Upper lobe of right lung (tissue), 1 donor: ENCODE results near the gene ADCY1. TPM values are rescaled to one million over a fixed set of nuclear protein-coding genes. Genes with fewer than 3 reads are reported as not detected.

Experiments
- ATAC-seq: fragments of 200-7000 bp; cut with Tn5 transposase; one replicate; pipeline ENCODE4 v1.9.1; 2020; ENCODE audit warnings: mild to moderate bottlenecking, moderate library complexity
- DNase-seq: peaks from one replicate; pipeline ENCODE4 v3.0.0-alpha.2; 2020
- H3K27ac ChIP-seq: fragments of 200-600 bp; one replicate; pipeline ENCODE4 v1.8.0; 2022
- H3K27me3 ChIP-seq: fragments of 200-600 bp; one replicate; pipeline ENCODE4 v1.8.0; 2022; ENCODE audit warnings: mild to moderate bottlenecking
- H3K36me3 ChIP-seq: fragments of 200-600 bp; one replicate; pipeline ENCODE4 v1.8.0; 2022
- H3K4me1 ChIP-seq: fragments of 200-600 bp; one replicate; pipeline ENCODE4 v1.8.0; 2022
- H3K4me3 ChIP-seq: fragments of 200-600 bp; one replicate; pipeline ENCODE4 v1.8.0; 2022; ENCODE audit warnings: mild to moderate bottlenecking
- H3K9me3 ChIP-seq: fragments of 200-600 bp; one replicate; pipeline ENCODE4 v1.8.0; 2022
- CTCF ChIP-seq: fragments of 200-600 bp; IDR thresholded peaks from one replicate; pipeline ENCODE4 v1.8.0; 2022; ENCODE audit warnings: antibody characterized with exemption
- intact Hi-C: fragments of 100-400 bp; cut with DNase I; formaldehyde crosslinking; loops from one replicate; pipeline ENCODE4 v1.11.0; 2022
- total RNA-seq: library from RNA; stranded (reverse); fragmentation: NEBNext Ultra II Directional; extraction: Animal tissue kit (Norgen Biotek cat#: 25700); gene quantifications from one replicate; pipeline ENCODE4 v1.2.1, GENCODE V29; 2021
- donor health status: DM: no; HTN: yes; CAD: no; lungs with severe emphysema.

ADCY1 gene
- total RNA-seq, 1 donor from 2014 or later: 3.9 TPM

- ATAC-seq: no peak
- Histone ChIP-seq H3K4me3 (no peak overlapping the region), H3K9me3 (no peaks in the 10 kb centered on the region), H3K27me3 (peaks cover 31% of the 10 kb centered on the region), H3K4me1 (peaks cover 8% of the 10 kb centered on the region), H3K27ac (no peak overlapping the region), H3K36me3 (no peaks in the 10 kb centered on the region)
- intact Hi-C loops: no loop called here
- DNase-seq: no peak
- no peak for TF ChIP-seq CTCF
Observed at GRCh38 chr7:45579391-45579801, 5.2 kb downstream of the ADCY1 start.

GRCh38 chr7:45580053-45580872, 6.1 kb downstream of the ADCY1 start:
- no peak for ATAC-seq
- Histone ChIP-seq H3K27ac (no peak overlapping the region), H3K4me1 (peaks cover 3% of the 10 kb centered on the region), H3K9me3 (no peaks in the 10 kb centered on the region), H3K27me3 (peaks cover 25% of the 10 kb centered on the region), H3K4me3 (no peak overlapping the region), H3K36me3 (no peaks in the 10 kb centered on the region)
- DNase-seq: no peak
- intact Hi-C loops: no loop called here
- peak; percentile 14 for TF ChIP-seq CTCF

- H3K9me3 ChIP-seq: no peaks in the 10 kb centered on the region
- H3K27me3 ChIP-seq: peaks cover 14% of the 10 kb centered on the region
- no peak overlapping the region for H3K27ac ChIP-seq
- H3K4me3 ChIP-seq: no peak overlapping the region
- H3K4me1 ChIP-seq: no peaks in the 10 kb centered on the region
- H3K36me3 ChIP-seq: no peaks in the 10 kb centered on the region
- no peak for DNase-seq
- ATAC-seq: no peak
- intact Hi-C loops: no loop called here
- TF ChIP-seq CTCF: no peak
Observed at GRCh38 chr7:45581271-45581780, 7.2 kb downstream of the ADCY1 start.

GRCh38 chr7:45582136-45582749, 8.1 kb downstream of the ADCY1 start:
- intact Hi-C loops: no loop called here
- Histone ChIP-seq H3K27me3 (peaks cover 7% of the 10 kb centered on the region), H3K27ac (no peak overlapping the region), H3K36me3 (no peaks in the 10 kb centered on the region), H3K4me1 (no peaks in the 10 kb centered on the region), H3K9me3 (no peaks in the 10 kb centered on the region), H3K4me3 (no peak overlapping the region)
- ATAC-seq (no peak), DNase-seq (no peak)
- no peak for TF ChIP-seq CTCF

- Histone ChIP-seq H3K27me3 (peaks cover 3% of the 10 kb centered on the region), H3K36me3 (no peaks in the 10 kb centered on the region), H3K4me1 (no peaks in the 10 kb centered on the region), H3K27ac (no peak overlapping the region), H3K9me3 (no peaks in the 10 kb centered on the region), H3K4me3 (no peak overlapping the region)
- intact Hi-C loops: no loop called here
- ATAC-seq (no peak), DNase-seq (no peak)
- TF ChIP-seq CTCF: no peak
Observed at GRCh38 chr7:45582868-45583277, 8.7 kb downstream of the ADCY1 start.
